Measurements from ENCODE around the gene RPS6KB2. TPM values are rescaled to one million over a fixed set of nuclear protein-coding genes. Genes with fewer than 3 reads are reported as not detected.
A peak's percentile ranks its signal among the peaks of the same experiment; 100 is the strongest.

The RPS6KB2 gene
- total and polyA plus RNA-seq, 9 of the 15 experiments (the other 6 are each of a cell fraction or from before 2014, with no cell fraction given): 0.42 to 122 (median 82.6) TPM

GRCh38 chr11:67436459-67437081 is 8.3 kb downstream of the RPS6KB2 start (continued):
- TF ChIP-seq ZNF75A (CRISPR knock-in tag; IDR thresholded peaks at IDR 0.05) (no peak), C11orf30 (IDR thresholded peaks at IDR 0.05; ENCODE audit: low read depth) (no peak), CBX1 (IDR thresholded peaks at IDR 0.05; ENCODE audit: low read depth) (0 out of 2 replicates have a peak, but pooled peaks have one; percentile 36), MIER1 (IDR thresholded peaks at IDR 0.05; ENCODE audit: low read depth) (0 out of 2 replicates have a peak, but pooled peaks have one; percentile 51), ARNT (IDR thresholded peaks at IDR 0.05) (peak; percentile 55 to 60; a peak in 2 of 4 replicates), NFE2L1 (tag; IDR thresholded peaks at IDR 0.05; ENCODE audit: borderline replicate concordance, low read depth) (no peak), HLTF (IDR thresholded peaks at IDR 0.05) (peak; percentile 97), GATA2 (CRISPR knock-in tag; IDR thresholded peaks at IDR 0.05) (0 out of 2 replicates have a peak, but pooled peaks have one; percentile 30), L3MBTL2 (IDR thresholded peaks at IDR 0.05) (peak; percentile 61), ZBTB7A (IDR thresholded peaks at IDR 0.05; ENCODE audit: borderline replicate concordance, control insufficient read depth, low read depth, low read length) (peak; percentile 73; the same call in 1 of the 2 replicates), MAX (CRISPR knock-in tag; IDR thresholded peaks at IDR 0.05) (peak; percentile 49; the same call in 1 of the 2 replicates), ZBTB26 (CRISPR knock-in tag; IDR thresholded peaks at IDR 0.05) (0 out of 2 replicates have a peak, but pooled peaks have one; percentile 83), DMBX1 (CRISPR knock-in tag; IDR thresholded peaks at IDR 0.05; ENCODE audit: borderline replicate concordance) (no peak), CBX3 (IDR thresholded peaks at IDR 0.05; ENCODE audit: borderline replicate concordance in 1 of 2, low read length in 2 of 2) (peak in 1 of 2 experiments; percentile 78; a peak in 1 of 3 replicates), DACH1 (IDR thresholded peaks at IDR 0.05; ENCODE audit: partially characterized antibody) (peak; percentile 38), TRIM28 (IDR thresholded peaks at IDR 0.05) (peak; percentile 65; the same call in 1 of the 2 replicates), ZNF12 (CRISPR knock-in tag; IDR thresholded peaks at IDR 0.05) (no peak), SPI1 (IDR thresholded peaks at IDR 0.05; ENCODE audit: borderline replicate concordance, low read depth, low read length) (no peak)
- TF ChIP-seq, protein P1, sequence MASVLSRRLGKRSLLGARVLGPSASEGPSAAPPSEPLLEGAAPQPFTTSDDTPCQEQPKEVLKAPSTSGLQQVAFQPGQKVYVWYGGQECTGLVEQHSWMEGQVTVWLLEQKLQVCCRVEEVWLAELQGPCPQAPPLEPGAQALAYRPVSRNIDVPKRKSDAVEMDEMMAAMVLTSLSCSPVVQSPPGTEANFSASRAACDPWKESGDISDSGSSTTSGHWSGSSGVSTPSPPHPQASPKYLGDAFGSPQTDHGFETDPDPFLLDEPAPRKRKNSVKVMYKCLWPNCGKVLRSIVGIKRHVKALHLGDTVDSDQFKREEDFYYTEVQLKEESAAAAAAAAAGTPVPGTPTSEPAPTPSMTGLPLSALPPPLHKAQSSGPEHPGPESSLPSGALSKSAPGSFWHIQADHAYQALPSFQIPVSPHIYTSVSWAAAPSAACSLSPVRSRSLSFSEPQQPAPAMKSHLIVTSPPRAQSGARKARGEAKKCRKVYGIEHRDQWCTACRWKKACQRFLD (CRISPR knock-in tag; IDR thresholded peaks at IDR 0.05): peak; percentile 66; the same call in 1 of the 2 replicates
- TF ChIP-seq, protein P2, sequence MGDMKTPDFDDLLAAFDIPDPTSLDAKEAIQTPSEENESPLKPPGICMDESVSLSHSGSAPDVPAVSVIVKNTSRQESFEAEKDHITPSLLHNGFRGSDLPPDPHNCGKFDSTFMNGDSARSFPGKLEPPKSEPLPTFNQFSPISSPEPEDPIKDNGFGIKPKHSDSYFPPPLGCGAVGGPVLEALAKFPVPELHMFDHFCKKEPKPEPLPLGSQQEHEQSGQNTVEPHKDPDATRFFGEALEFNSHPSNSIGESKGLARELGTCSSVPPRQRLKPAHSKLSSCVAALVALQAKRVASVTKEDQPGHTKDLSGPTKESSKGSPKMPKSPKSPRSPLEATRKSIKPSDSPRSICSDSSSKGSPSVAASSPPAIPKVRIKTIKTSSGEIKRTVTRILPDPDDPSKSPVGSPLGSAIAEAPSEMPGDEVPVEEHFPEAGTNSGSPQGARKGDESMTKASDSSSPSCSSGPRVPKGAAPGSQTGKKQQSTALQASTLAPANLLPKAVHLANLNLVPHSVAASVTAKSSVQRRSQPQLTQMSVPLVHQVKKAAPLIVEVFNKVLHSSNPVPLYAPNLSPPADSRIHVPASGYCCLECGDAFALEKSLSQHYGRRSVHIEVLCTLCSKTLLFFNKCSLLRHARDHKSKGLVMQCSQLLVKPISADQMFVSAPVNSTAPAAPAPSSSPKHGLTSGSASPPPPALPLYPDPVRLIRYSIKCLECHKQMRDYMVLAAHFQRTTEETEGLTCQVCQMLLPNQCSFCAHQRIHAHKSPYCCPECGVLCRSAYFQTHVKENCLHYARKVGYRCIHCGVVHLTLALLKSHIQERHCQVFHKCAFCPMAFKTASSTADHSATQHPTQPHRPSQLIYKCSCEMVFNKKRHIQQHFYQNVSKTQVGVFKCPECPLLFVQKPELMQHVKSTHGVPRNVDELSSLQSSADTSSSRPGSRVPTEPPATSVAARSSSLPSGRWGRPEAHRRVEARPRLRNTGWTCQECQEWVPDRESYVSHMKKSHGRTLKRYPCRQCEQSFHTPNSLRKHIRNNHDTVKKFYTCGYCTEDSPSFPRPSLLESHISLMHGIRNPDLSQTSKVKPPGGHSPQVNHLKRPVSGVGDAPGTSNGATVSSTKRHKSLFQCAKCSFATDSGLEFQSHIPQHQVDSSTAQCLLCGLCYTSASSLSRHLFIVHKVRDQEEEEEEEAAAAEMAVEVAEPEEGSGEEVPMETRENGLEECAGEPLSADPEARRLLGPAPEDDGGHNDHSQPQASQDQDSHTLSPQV (IDR thresholded peaks at IDR 0.05): 0 out of 2 replicates have a peak, but pooled peaks have one; percentile 32
- TF ChIP-seq, protein P3, sequence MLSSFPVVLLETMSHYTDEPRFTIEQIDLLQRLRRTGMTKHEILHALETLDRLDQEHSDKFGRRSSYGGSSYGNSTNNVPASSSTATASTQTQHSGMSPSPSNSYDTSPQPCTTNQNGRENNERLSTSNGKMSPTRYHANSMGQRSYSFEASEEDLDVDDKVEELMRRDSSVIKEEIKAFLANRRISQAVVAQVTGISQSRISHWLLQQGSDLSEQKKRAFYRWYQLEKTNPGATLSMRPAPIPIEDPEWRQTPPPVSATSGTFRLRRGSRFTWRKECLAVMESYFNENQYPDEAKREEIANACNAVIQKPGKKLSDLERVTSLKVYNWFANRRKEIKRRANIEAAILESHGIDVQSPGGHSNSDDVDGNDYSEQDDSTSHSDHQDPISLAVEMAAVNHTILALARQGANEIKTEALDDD (IDR thresholded peaks at IDR 0.05): peak; percentile 65; the same call in 1 of the 2 replicates

All from K562 (cell line).